Neuronal stem cell (in vitro differentiated cells): ENCODE measurements around the gene TIMM17B.
A peak's percentile ranks its signal among the peaks of the same experiment; 100 is the strongest.
"Not testable (repeated sequence)": the region's sequence is repeated elsewhere in the genome, so short reads cannot be mapped to it uniquely, and the experiment has no call there.

Source experiments
- DNase-seq: peaks from one replicate; pipeline ENCODE4 v3.0.0-alpha.2; 2013; ENCODE audit warnings: low spot score
- H2AFZ ChIP-seq: one replicate; pipeline ENCODE4 v1.6.1; 2013; ENCODE audit warnings: mild to moderate bottlenecking, low read length, inconsistent platforms
- H2AK5ac ChIP-seq: 2 replicates; pipeline ENCODE4 v1.6.1; 2013; ENCODE audit warnings: low read depth, mild to moderate bottlenecking, inconsistent platforms, low read length, moderate library complexity, mixed read lengths
- H2BK120ac ChIP-seq: 2 replicates; pipeline ENCODE4 v1.6.1; 2013; ENCODE audit warnings: low read depth, mild to moderate bottlenecking, inconsistent platforms, low read length, moderate library complexity, mixed read lengths
- H2BK12ac ChIP-seq: one replicate; pipeline ENCODE4 v1.6.1; 2013; ENCODE audit warnings: low read length, inconsistent platforms
- H2BK15ac ChIP-seq: 2 replicates; pipeline ENCODE4 v1.6.1; 2013; ENCODE audit warnings: mild to moderate bottlenecking, low read length, inconsistent platforms, mixed read lengths
- H2BK5ac ChIP-seq: one replicate; pipeline ENCODE4 v1.6.1; 2013; ENCODE audit warnings: inconsistent platforms, mild to moderate bottlenecking, low read length, moderate library complexity
- H3K14ac ChIP-seq: one replicate; pipeline ENCODE4 v1.6.1; 2013; ENCODE audit warnings: low read length, inconsistent platforms
- H3K18ac ChIP-seq: 2 replicates; pipeline ENCODE4 v1.6.1; 2013; ENCODE audit warnings: low read length, inconsistent platforms
- H3K23ac ChIP-seq: 2 replicates; pipeline ENCODE4 v1.6.1; 2013; ENCODE audit warnings: low read depth, mild to moderate bottlenecking, mixed read lengths, low read length, inconsistent platforms; ENCODE audit not compliant: poor library complexity
- H3K27ac ChIP-seq: replicated peaks from 3 replicates; pipeline ENCODE4 v1.5.1; 2013; ENCODE audit warnings: low read length, inconsistent platforms
- H3K27me3 ChIP-seq, 3 experiments: 2 replicates each; pipeline ENCODE4 v1.6.1; 2013; ENCODE audit warnings: low read length in 3 of 3, mild to moderate bottlenecking in 2 of 3, inconsistent platforms in 1 of 3, low read depth in 1 of 3, mixed read lengths in 1 of 3, moderate library complexity in 1 of 3; ENCODE audit not compliant: control insufficient read depth in 3 of 3, insufficient read depth in 3 of 3
- H3K36me3 ChIP-seq, 2 donors: replicated peaks in 1 of 2; 2 replicates each; pipeline ENCODE4 v1.6.1; 2013; ENCODE audit warnings: low read length in 2 of 2; ENCODE audit not compliant: control insufficient read depth in 2 of 2, insufficient read depth in 2 of 2
- H3K4ac ChIP-seq: 2 replicates; pipeline ENCODE4 v1.6.1; 2013; ENCODE audit warnings: inconsistent platforms, mild to moderate bottlenecking, low read length, moderate library complexity
- H3K4me1 ChIP-seq, 2 donors: 1 replicate in 1 of 2; 2 replicates in 1 of 2; pipeline ENCODE4 v1.6.1; 2013; ENCODE audit warnings: low read length in 2 of 2, low read depth in 1 of 2; ENCODE audit not compliant: control insufficient read depth in 2 of 2, insufficient read depth in 1 of 2
- H3K4me2 ChIP-seq: one replicate; pipeline ENCODE4 v1.6.1; 2013; ENCODE audit warnings: mild to moderate bottlenecking, low read length, inconsistent platforms; ENCODE audit not compliant: insufficient read depth, poor library complexity, severe bottlenecking
- H3K4me3 ChIP-seq, 2 donors: 2 replicates each; pipeline ENCODE4 v1.5.1; 2013; ENCODE audit warnings: low read length in 2 of 2, mild to moderate bottlenecking in 2 of 2, inconsistent platforms in 1 of 2, moderate library complexity in 1 of 2
- H3K79me1 ChIP-seq: one replicate; pipeline ENCODE4 v1.6.1; 2013; ENCODE audit warnings: low read depth, mild to moderate bottlenecking, inconsistent platforms, low read length, moderate library complexity
- H3K9ac ChIP-seq: one replicate; pipeline ENCODE4 v1.6.1; 2013; ENCODE audit warnings: mild to moderate bottlenecking, low read depth, low read length, inconsistent platforms; ENCODE audit not compliant: poor library complexity
- H3K9me3 ChIP-seq, 2 donors: replicated peaks in 1 of 2; 2 replicates each; pipeline versions ENCODE3 to v1.6.1; 2013; ENCODE audit warnings: low read length in 2 of 2, mild to moderate bottlenecking in 2 of 2, inconsistent platforms in 1 of 2, low read depth in 1 of 2, mixed read lengths in 1 of 2, moderate library complexity in 1 of 2; ENCODE audit not compliant: control insufficient read depth in 2 of 2, insufficient read depth in 1 of 2
- H4K8ac ChIP-seq: one replicate; pipeline ENCODE4 v1.6.1; 2013; ENCODE audit warnings: low read depth, mild to moderate bottlenecking, inconsistent platforms, low read length, moderate library complexity
- H4K91ac ChIP-seq: one replicate; pipeline ENCODE4 v1.6.1; 2013; ENCODE audit warnings: low read length, low read depth, mild to moderate bottlenecking, inconsistent platforms; ENCODE audit not compliant: poor library complexity
- WGBS, 2 donors: extraction: QIAGEN DNeasy Blood & Tissue Kit; methylation state at CpG; one replicate each; pipeline ENCODE4 v1.1.7; 2013; ENCODE audit warnings: missing lambda C conversion rate in 2 of 2, mixed read lengths in 1 of 2; ENCODE audit not compliant: insufficient read length in 2 of 2, insufficient replicate concordance in 1 of 2; ENCODE audit errors: extremely low coverage in 2 of 2; 5-methylcytosine and 5-hydroxymethylcytosine counted together

The TIMM17B gene

DNA sequence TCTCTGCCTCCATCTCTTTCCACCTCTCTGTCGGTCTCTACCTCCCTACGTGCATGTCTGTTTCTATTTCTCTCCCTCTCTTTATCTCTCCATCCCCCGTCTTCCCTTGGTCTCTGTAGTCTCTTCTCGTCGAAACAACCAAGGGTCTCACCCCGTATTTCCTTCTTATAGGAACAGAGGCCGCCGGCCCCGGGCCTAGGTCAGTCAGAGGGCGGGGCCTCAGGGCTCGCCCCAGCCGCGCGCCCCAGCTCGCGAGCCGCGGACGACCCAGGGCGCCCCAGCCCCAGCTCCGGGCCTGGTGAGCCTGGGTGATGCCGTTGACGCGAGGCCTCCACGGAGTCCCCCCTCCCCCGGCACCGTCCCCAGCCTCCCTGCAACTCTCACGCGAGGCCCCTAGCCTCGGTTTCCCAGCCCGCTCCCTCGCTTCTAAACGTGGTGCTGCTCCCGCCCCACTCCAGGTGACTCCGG, 6.6 kb downstream of the TIMM17B start:
- Histone ChIP-seq H2BK120ac (no peak overlapping the region), H3K9ac (peak overlapping the region; percentile 70), H3K36me3 (peaks cover 10 to 30% of the 10 kb centered on the region in 2 donors), H3K4ac (no peak overlapping the region), H2AFZ (no peak overlapping the region), H3K27me3 (no peaks in the 10 kb centered on the region), H4K91ac (no peak overlapping the region), H3K23ac (no peak overlapping the region), H2BK15ac (no peak overlapping the region), H3K27ac (no peak overlapping the region), H2BK12ac (no peak overlapping the region), H3K14ac (no peak overlapping the region), H3K4me1 (peaks cover 0 to 1% of the 10 kb centered on the region in 2 donors), H3K4me2 (peak overlapping the region; percentile 66), H3K18ac (peak overlapping the region; percentile 71), H2AK5ac (no peak overlapping the region), H3K9me3 (no peaks in the 10 kb centered on the region), H4K8ac (no peak overlapping the region), H3K4me3 (peak overlapping the region in 1 of 2 donors; percentile 80), H3K79me1 (no peaks in the 10 kb centered on the region), H2BK5ac (no peak overlapping the region)
- no CpG with 5 or more reads among the region's 35 CpGs for WGBS, 2 donors
- DNase-seq: no peak

DNA sequence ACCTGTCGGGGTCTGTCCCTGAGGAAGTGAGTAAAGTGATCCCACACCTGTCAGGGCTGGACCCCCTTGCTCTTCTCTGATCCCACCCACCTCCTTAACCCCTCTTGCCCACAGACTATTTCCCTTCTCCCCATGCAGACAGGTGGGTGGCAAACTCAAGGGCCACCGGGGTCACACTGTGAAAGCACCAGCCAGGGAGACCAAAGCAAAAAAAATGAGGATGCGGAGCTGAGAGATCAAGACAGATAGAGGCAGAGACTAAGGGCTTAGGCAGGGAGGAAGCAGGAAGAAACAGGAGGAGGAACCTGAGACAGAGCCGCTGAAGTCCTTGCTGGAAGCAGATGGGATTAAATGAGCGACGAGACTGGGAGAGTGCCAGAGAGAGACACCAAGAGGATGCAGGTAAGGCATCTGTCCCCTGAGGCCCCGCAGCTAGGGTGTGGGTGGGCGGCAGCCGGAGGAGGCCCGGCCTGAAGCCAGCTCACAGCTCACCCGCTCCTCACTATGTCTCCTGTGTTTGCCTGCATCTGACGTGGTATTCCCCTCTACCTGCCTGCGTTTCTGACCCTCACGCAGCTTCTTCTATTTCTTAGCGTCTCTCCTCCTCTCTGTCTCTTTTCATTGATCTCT, 7.2 kb downstream of the TIMM17B start:
- Histone ChIP-seq H3K36me3 (peaks cover 9 to 29% of the 10 kb centered on the region in 2 donors), H3K4me1 (peaks cover 0 to 1% of the 10 kb centered on the region in 2 donors), H4K8ac (no peak overlapping the region), H2BK5ac (no peak overlapping the region), H3K27me3 (no peaks in the 10 kb centered on the region), H2BK12ac (no peak overlapping the region), H3K18ac (no peak overlapping the region), H3K4me2 (peak overlapping the region; percentile 66), H3K9ac (no peak overlapping the region), H2BK120ac (no peak overlapping the region), H2BK15ac (no peak overlapping the region), H3K4ac (no peak overlapping the region), H4K91ac (no peak overlapping the region), H3K9me3 (no peaks in the 10 kb centered on the region), H3K79me1 (no peaks in the 10 kb centered on the region), H3K23ac (no peak overlapping the region), H2AK5ac (no peak overlapping the region), H3K27ac (no peak overlapping the region), H3K14ac (no peak overlapping the region), H2AFZ (no peak overlapping the region), H3K4me3 (peak overlapping the region in 1 of 2 donors; percentile 58)
- DNase-seq: no peak
- no CpG with 5 or more reads among the region's 15 CpGs for WGBS, 2 donors

DNA sequence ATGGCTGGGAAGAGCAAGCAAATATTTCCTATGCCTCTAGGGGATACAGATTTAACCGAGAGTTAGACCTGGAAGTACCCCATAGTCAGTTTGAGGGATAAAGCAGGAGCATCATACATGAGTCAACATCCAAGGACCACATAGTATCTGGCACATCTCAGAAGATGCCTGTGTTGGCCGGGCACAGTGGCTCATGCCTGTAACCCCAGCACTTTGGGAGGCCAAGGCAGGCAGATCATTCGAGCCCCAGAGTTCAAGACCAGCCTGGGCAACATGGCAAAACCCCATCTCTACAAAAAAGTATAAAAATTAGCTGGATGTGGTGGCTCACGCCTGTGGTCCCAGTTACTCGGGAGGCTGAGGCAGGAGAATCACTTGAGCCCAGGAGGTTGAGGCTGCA, 11.0 kb downstream of the TIMM17B start:
- not testable (repeated sequence) for H3K14ac ChIP-seq, H2AFZ ChIP-seq, H2BK5ac ChIP-seq, H2BK120ac ChIP-seq, H3K79me1 ChIP-seq, H2AK5ac ChIP-seq, H2BK15ac ChIP-seq, H3K18ac ChIP-seq, H2BK12ac ChIP-seq, H3K4me1 ChIP-seq, H3K9me3 ChIP-seq, H3K23ac ChIP-seq, H3K27ac ChIP-seq, H3K4me2 ChIP-seq, H3K9ac ChIP-seq, DNase-seq, H3K4me3 ChIP-seq, H4K91ac ChIP-seq, H3K36me3 ChIP-seq, H4K8ac ChIP-seq, H3K4ac ChIP-seq, H3K27me3 ChIP-seq
- WGBS, 2 donors: no CpG with 5 or more reads among the region's 5 CpGs

DNA sequence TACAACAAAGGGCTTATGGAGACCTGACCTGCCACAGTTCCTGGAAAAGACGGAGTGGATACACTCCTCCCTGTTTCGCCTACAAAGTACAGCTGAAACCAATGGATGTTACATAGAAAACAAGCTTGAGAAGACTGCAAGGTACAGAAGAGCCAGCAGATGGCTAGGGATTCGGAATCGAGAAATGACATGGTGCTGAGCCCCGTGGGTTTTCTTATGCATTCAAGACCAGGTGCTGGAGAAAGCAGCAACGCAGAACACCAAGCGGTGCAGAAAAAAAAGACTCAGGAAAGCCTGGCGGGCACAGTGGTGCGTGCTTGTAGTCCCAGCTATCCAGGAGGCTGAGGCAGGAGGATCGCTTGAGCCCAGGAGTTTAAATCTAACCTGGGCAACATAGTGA, 13.8 kb downstream of the TIMM17B start:
- Histone ChIP-seq H3K14ac (no peak overlapping the region), H3K36me3 (peaks cover 0 to 2% of the 10 kb centered on the region in 2 donors), H2BK12ac (no peak overlapping the region), H2BK15ac (no peak overlapping the region), H3K27ac (no peak overlapping the region), H3K4me1 (no peaks in the 10 kb centered on the region), H2AK5ac (no peak overlapping the region), H3K9me3 (no peaks in the 10 kb centered on the region), H4K8ac (no peak overlapping the region), H2BK120ac (no peak overlapping the region), H2AFZ (no peak overlapping the region), H4K91ac (no peak overlapping the region), H3K4ac (no peak overlapping the region), H3K27me3 (no peaks in the 10 kb centered on the region), H2BK5ac (no peak overlapping the region), H3K18ac (no peak overlapping the region), H3K4me3 (no peak overlapping the region), H3K4me2 (no peak overlapping the region), H3K79me1 (no peaks in the 10 kb centered on the region), H3K9ac (no peak overlapping the region), H3K23ac (no peak overlapping the region)
- no peak for DNase-seq
- no CpG with 5 or more reads among the region's 10 CpGs for WGBS, 2 donors
